ENCODE measurements around the gene ITGA7.

GRCh38 chr12:55703288-55703687 lies 4.4 kb downstream of the ITGA7 start:
- TF ChIP-seq, protein P1, sequence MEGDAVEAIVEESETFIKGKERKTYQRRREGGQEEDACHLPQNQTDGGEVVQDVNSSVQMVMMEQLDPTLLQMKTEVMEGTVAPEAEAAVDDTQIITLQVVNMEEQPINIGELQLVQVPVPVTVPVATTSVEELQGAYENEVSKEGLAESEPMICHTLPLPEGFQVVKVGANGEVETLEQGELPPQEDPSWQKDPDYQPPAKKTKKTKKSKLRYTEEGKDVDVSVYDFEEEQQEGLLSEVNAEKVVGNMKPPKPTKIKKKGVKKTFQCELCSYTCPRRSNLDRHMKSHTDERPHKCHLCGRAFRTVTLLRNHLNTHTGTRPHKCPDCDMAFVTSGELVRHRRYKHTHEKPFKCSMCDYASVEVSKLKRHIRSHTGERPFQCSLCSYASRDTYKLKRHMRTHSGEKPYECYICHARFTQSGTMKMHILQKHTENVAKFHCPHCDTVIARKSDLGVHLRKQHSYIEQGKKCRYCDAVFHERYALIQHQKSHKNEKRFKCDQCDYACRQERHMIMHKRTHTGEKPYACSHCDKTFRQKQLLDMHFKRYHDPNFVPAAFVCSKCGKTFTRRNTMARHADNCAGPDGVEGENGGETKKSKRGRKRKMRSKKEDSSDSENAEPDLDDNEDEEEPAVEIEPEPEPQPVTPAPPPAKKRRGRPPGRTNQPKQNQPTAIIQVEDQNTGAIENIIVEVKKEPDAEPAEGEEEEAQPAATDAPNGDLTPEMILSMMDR (conservative IDR thresholded peaks at IDR 0.05; ENCODE audit: low read length) = no peak
- TF ChIP-seq EZH2phosphoT487 (IDR thresholded peaks at IDR 0.05; ENCODE audit: borderline replicate concordance) = no peak
